Vagina (tissue), 2 donors: ENCODE results near the gene WNK2.

Experiments
- CTCF ChIP-seq, 3 experiments: fragments of 450-650 bp in 2 of 3; fragments of 200-600 bp in 1 of 3; sonication (generic) in 1 of 3; IDR thresholded peaks; one replicate each; pipeline ENCODE4 v1.5.1; 2017 to 2019; ENCODE audit warnings: antibody characterized with exemption in 3 of 3, mild to moderate bottlenecking in 2 of 3, moderate library complexity in 2 of 3
- POLR2A ChIP-seq, 2 donors: fragments of 450-650 bp; IDR thresholded peaks; one replicate each; pipeline ENCODE4 v1.6.1; 2017; ENCODE audit warnings: antibody characterized with exemption in 2 of 2, mild to moderate bottlenecking in 2 of 2, moderate library complexity in 2 of 2

GRCh38 chr9:93186215-93186945 is 2.4 kb downstream of the WNK2 start:
- TF ChIP-seq POLR2A (IDR thresholded peaks at IDR 0.05): no peak
- TF ChIP-seq CTCF (IDR thresholded peaks at IDR 0.05): no peak
